ENCODE measurements around the gene UBE2U.

GRCh38 chr1:64263335-64263734, 59.9 kb downstream of the UBE2U start:
- TF ChIP-seq CTCF (IDR thresholded peaks at IDR 0.05; ENCODE audit: low read depth, low read length, poor library complexity, severe bottlenecking) (no peak), EZH2phosphoT487 (IDR thresholded peaks at IDR 0.05; ENCODE audit: borderline replicate concordance, low read length) (no peak)
